ENCODE measurements around the gene ZNF280C. TPM values are rescaled to one million over a fixed set of nuclear protein-coding genes. Genes with fewer than 3 reads are reported as not detected.

ZNF280C gene
- total RNA-seq, 2 experiments from 2014 or later: 5.7 to 10.8 TPM

- peaks cover 71% of the 10 kb centered on the region for H3K4me1 ChIP-seq (ENCODE audit: insufficient read depth, low read length, poor library complexity, severe bottlenecking)
- intact Hi-C loops (cut with micrococcal nuclease; ENCODE audit: unreplicated experiment): loop anchor here (10.0 kb wide), 1 partner anchor 389 kb away; no protein-coding TSS in a partner anchor
- H3K79me2 ChIP-seq (ENCODE audit: insufficient read depth, low read depth, low read length): no peaks in the 10 kb centered on the region
- peak overlapping the region; percentile 48 for H3K27ac ChIP-seq (ENCODE audit: low read depth, low read length, poor library complexity, severe bottlenecking)
- TF ChIP-seq EZH2phosphoT487 (IDR thresholded peaks at IDR 0.05; ENCODE audit: borderline replicate concordance, low read depth, low read length) (no peak), CTCF (conservative IDR thresholded peaks at IDR 0.05; ENCODE audit: low read length) (no peak)
- H3K4me2 ChIP-seq (ENCODE audit: low read length): peak overlapping the region; percentile 74; the same call in 1 of the 2 replicates
- POLR2A ChIA-PET: interaction anchor here (0.9 to 1.5 kb wide), 3 partner anchors 9 to 89 kb away, joined by 3 to 4 read pairs (median 3); partner anchors contain the start of gene AIFM1
- H3K9me2 ChIP-seq (ENCODE audit: insufficient read depth, low read length): no peaks in the 10 kb centered on the region
- no peak for DNase-seq (ENCODE audit: low spot score)
- H4K20me1 ChIP-seq (ENCODE audit: insufficient read depth, low read length): no peaks in the 10 kb centered on the region
- no peaks in the 10 kb centered on the region for H3K36me3 ChIP-seq (ENCODE audit: insufficient read depth, low read length)
- no peak overlapping the region for H3K4me3 ChIP-seq (ENCODE audit: low read depth, low read length, poor library complexity, severe bottlenecking)
- BruUV-seq (replicated peaks): no TSS peak
- peak overlapping the region; percentile 89; the same call in 1 of the 2 replicates for H2AFZ ChIP-seq (ENCODE audit: low read length)
- CTCF ChIA-PET (ENCODE audit: unreplicated experiment): interaction anchor here (0.8 kb wide), 1 partner anchor 14 kb away, joined by 3 read pairs; no protein-coding TSS in a partner anchor
- no peaks in the 10 kb centered on the region for H3K9me3 ChIP-seq (ENCODE audit: low read length)
These were observed 94.5 kb downstream of the ZNF280C start for GRCh38 chrX:130174045-130174704.

GRCh38 chrX:130173190-130173895 lies 95.4 kb downstream of the ZNF280C start:
- ChIA-PET POLR2A (interaction anchor here (0.6 to 1.5 kb wide), 5 partner anchors 8 to 306 kb away, joined by 3 to 5 read pairs (median 4); partner anchors contain the start of gene AIFM1), CTCF (ENCODE audit: unreplicated experiment) (interaction anchor here (0.8 kb wide), 1 partner anchor 15 kb away, joined by 3 read pairs; no protein-coding TSS in a partner anchor)
- Histone ChIP-seq H2AFZ (ENCODE audit: low read length) (peak overlapping the region; percentile 89), H3K36me3 (ENCODE audit: insufficient read depth, low read length) (no peaks in the 10 kb centered on the region), H3K27ac (ENCODE audit: low read depth, low read length, poor library complexity, severe bottlenecking) (peak overlapping the region; percentile 48), H3K4me3 (ENCODE audit: low read depth, low read length, poor library complexity, severe bottlenecking) (peak overlapping the region; percentile 10), H3K4me1 (ENCODE audit: insufficient read depth, low read length, poor library complexity, severe bottlenecking) (peaks cover 71% of the 10 kb centered on the region), H3K9me3 (ENCODE audit: low read length) (no peaks in the 10 kb centered on the region), H3K4me2 (ENCODE audit: low read length) (peak overlapping the region; percentile 74), H3K79me2 (ENCODE audit: insufficient read depth, low read depth, low read length) (no peaks in the 10 kb centered on the region), H4K20me1 (ENCODE audit: insufficient read depth, low read length) (no peaks in the 10 kb centered on the region), H3K9me2 (ENCODE audit: insufficient read depth, low read length) (no peaks in the 10 kb centered on the region)
- peak; percentile 40 for DNase-seq (ENCODE audit: low spot score)
- no peak for TF ChIP-seq CTCF (conservative IDR thresholded peaks at IDR 0.05; ENCODE audit: low read length)
- no peak for TF ChIP-seq EZH2phosphoT487 (IDR thresholded peaks at IDR 0.05; ENCODE audit: borderline replicate concordance, low read depth, low read length)
- no TSS peak for BruUV-seq (replicated peaks)
- intact Hi-C loops (cut with micrococcal nuclease; ENCODE audit: unreplicated experiment): loop anchor here (10.0 kb wide), 1 partner anchor 389 kb away; no protein-coding TSS in a partner anchor

Data from OCI-LY7 (cell line).